NCI-H526 (cell line): ENCODE data around the gene NTRK1.

Experiments used
- DNase-seq, 2 experiments: peaks; one replicate each; lab custom pipeline; 2025; lab: John Stamatoyannopoulos, UW

The NTRK1 gene

DNA sequence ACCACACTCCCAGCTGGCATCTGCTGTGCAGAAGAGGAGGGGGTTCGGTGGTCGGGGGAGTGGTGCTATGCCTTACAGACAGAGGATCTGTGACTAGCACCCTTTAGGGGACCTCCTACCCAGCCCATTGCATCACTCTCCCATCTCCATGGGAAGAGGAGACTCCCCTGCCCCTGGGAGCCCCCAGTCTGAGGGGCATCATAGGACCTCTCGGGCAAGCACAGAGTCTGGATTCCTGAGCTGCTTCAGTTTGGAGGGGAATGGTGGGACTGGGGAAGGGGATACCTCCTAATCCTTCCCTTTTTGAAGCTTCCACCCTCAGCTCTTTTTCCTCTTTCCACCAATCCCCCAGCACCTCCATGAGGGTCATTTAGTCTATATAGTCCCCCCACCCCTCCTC, 3.1 kb upstream of the NTRK1 start:
- no peak for DNase-seq

GRCh38 chr1:156858555-156858956, 2.1 kb upstream of the NTRK1 start:
- no peak for DNase-seq

DNA sequence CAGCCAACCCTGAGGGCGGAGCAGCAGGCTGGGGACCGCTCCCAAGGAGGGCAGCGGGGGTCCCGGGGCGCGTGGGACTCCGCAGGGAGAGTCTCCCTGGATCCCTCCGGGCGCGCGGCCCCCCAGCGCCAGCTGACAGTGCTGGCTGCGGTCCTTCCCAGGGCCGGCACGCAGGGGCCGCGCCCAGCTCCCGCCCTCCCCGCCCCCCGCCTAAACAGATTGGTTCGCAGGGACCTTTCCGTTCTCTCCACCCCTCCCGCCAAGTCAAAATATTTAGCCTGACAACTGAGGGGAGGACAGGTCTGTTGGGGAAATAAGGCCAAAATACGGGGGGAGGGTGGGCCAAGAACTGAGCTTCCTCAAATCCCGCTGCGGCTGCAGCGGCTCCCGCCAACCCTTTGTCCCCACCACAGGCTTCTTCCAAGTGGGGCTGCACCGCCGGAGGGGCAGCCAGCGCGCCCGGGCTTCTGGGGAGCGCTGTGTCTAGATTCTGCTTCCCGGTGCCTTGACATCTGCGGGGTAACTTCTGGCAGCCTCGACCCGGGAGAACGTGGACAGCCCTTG, 1.6 kb upstream of the NTRK1 start, which contains the start of gene INSRR:
Gene INSRR (minus strand): TSS at position 159 of the 564 bp plus-strand sequence. CDS start 496 bp downstream, outside the sequence.
- DNase-seq = no peak

- peak; percentile 41 to 86 for DNase-seq
Observed at GRCh38 chr1:156859523-156860112, 1.0 kb upstream of the NTRK1 start.

- DNase-seq = peak in 1 of 2 experiments; percentile 86
Observed at GRCh38 chr1:156860113-156860627, 495 bp upstream of the NTRK1 start.

DNA sequence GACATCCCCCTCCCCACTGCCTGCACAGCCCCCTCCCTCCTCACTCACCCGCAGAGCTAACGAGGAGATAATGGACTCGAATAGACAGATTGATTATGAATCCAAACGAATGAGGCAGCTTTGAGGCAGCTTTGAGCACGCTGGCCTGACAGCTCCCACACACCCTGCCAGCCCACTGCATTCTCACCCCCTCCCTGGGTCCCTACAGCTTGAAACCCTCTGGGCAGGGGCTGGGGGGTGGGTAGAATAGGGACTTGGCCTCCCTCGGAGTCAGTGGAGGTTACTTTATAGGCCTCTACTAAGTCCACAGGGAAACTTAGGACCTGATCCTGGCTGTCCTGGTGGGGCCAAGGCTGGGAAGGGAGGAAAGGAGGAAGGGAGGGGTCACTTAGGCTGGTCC, 1.9 kb downstream of the NTRK1 start:
- DNase-seq = no peak

DNA sequence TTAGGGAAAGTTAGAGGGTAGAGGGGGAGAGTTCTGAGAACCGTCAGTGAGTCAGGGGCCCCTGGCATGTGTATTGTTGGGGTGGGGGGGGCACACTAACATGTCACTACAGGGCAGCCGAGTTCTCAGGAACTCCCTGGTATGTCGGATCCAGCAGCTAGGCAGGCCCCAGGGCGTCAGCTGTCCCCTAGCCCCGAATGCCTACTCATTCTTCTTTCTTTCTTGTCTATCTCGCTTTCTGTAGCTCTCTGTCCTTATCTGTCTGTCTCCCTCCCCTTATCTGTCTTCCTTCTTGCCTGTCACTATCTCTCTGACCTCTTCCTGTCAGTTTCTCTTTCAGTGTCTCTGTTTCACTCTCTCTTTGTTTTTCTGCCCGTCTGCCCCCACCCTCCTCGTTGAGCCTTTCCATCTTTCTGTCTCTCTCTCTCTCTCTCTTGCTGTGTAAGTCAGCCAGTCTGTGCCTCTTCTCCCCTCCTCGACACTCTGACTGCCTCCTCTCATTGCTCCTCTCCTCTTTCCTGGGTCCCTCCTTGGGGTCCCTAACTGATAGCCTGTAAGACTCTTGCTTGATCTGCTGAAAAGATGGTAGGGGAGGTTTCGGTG, 2.4 kb downstream of the NTRK1 start:
- DNase-seq = no peak

DNA sequence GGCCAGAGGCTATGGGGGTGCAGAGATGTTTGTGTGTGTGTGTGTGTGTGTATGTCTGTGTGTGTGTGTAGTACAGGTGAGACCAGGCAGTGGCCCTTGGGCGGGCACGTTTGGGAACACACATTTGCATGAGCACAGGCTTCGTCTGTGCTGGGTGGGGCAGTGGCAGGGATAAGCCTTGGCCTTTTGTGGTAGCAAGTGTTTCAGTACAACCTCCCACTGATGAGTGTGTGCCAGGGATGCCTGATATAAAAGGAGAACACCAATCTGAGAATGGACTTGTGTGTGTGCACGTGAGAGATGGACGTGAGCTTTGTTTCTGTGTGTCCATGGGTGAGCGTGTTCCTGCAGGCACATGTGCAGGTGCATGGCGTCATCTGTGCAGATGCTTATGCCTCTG, 3.0 kb downstream of the NTRK1 start:
- peak; percentile 34 to 79 for DNase-seq

DNA sequence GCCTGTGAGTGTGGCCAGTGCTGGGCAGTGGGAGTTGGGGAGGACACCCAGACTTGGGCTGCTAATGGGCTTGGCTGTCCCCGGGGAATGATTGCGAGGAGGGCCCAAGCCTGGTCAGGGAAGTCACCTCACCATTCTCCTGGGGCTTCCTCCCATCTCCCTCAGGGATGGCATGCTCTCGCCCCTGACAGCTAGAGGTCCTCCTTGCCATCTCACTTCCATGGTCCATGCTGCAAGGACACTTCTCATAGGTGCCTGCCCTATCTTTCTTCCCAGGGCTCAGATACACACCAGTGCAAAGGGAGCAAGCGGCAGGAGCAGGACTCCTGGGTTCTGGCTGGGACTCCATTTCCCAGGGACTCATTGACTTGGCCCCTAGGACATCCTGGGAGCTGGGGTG, 4.1 kb downstream of the NTRK1 start:
- peak in 1 of 2 experiments; percentile 39 for DNase-seq

DNA sequence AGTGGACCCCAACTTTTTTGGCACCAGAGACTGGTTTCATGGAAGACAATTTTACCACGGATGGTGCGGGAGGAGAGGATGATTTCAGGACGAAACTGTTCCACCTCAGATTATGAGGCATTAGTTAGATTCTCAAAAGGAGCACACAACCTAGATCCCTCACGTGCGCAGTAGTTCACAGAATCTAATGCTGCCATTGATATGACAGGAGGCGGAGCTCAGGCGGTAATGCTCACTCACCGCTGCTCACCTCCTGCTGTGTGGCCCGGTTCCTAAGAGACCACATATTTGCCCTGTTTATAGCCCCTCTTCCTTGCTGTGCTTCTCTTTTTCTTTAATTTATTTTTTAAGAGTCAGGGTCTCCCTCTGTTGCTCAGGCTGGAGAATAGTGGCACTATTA, 4.6 kb downstream of the NTRK1 start:
- no peak for DNase-seq

DNA sequence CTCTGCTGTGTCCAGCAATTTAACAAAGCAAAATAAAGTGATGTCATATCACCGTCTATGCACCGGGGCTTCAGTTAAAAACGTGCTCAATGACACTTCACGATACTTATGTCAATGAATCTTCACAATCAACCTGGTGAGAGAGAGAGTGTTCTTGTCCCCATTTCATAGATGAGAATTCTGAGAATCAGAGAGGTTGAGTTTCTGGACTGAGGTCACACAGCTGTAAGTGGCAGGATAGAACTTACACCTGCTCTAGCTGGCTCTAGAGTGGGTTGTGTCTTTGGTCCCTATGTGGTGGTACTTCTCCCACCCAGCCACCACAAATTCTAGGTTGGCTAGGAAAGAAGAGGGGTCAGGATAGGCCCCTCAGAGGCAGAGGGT, 5.2 kb downstream of the NTRK1 start:
- no peak for DNase-seq

GRCh38 chr1:156866249-156866909, 5.7 kb downstream of the NTRK1 start:
- DNase-seq = no peak

DNA sequence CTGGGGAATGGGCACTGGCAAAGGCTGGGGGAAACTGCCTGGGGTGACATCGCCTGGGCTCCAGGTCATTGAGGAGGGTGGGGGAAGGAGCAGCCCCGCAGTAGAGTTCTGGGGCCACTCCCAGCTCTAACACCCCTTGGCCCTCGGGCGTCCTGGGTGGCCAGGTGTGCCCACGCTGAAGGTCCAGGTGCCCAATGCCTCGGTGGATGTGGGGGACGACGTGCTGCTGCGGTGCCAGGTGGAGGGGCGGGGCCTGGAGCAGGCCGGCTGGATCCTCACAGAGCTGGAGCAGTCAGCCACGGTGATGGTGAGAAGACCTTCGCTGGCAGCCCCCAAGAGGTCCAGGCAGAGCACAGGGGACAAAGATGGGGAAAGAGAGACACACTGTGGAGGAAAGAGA, 7.7 kb downstream of the NTRK1 start:
- peak in 1 of 2 experiments; percentile 37 for DNase-seq

GRCh38 chr1:156869455-156869854, 8.8 kb downstream of the NTRK1 start:
- DNase-seq = no peak

DNA sequence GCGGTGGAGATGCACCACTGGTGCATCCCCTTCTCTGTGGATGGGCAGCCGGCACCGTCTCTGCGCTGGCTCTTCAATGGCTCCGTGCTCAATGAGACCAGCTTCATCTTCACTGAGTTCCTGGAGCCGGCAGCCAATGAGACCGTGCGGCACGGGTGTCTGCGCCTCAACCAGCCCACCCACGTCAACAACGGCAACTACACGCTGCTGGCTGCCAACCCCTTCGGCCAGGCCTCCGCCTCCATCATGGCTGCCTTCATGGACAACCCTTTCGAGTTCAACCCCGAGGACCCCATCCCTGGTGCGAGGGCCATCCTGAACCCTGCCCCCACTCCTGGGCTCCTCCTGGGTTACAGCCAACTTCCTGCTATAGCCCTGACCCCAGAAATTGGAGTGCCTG, 13.0 kb downstream of the NTRK1 start:
- DNase-seq = no peak

DNA sequence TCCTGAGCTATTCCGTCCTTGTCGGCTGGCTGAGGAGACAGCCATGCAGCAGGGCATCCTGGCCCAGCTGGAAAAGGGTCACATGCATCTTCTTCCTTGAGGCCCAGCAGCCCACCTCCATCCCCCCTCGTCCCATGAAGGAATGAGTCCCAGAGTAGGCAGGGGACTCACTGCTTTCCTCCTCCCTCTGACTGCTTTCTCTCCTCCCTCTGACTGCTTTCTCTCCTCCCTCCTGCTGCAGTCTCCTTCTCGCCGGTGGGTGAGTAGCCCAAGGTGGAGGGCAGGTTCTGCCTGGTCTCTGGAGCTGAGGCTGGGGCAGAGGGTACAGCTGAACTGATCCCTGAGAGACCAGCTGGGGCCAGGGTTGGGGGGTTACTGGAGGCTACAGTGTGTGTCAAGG, 13.5 kb downstream of the NTRK1 start:
- no peak for DNase-seq

DNA sequence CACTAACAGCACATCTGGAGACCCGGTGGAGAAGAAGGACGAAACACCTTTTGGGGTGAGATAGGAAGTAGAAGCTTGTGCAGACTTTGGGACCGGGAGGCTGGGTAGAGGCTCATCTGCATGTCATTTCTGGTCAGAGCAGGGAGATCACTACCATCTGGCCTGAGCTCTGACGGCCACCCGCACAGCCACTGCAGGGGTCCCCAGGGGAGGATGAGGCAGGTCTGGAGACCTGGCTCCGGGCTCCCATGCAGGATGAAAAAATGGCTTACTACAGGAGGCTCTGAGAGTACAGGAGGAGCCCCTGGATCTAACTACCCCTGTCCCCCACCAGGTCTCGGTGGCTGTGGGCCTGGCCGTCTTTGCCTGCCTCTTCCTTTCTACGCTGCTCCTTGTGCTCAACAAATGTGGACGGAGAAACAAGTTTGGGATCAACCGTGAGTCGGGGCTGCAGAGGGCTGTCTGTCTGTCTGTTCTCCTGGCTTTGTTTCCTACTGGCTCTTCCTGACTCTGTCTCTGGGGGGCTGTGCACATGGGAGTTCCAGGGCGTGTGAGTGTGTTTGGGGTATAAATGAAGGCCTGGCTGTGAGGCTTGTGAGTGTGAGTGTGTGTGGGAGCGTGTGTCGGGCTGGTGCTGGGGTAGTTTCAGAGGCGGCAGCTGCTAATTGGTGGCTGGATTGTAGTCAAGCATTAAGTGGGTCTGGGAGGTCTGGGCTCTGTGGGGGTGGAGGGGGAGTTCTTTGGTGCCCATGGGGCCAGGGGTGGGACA, 14.1 kb downstream of the NTRK1 start:
- no peak for DNase-seq

DNA sequence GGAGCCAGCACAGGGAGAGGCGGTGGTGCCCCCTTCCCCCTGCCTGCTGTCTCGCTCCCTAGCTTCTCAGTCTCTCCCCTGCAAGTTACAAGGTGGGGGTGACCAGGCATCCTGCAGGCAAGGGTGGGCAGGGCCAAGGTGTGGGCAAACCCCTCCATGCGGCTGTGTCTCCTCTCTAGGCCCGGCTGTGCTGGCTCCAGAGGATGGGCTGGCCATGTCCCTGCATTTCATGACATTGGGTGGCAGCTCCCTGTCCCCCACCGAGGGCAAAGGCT, 14.6 kb downstream of the NTRK1 start:
- no peak for DNase-seq

DNA sequence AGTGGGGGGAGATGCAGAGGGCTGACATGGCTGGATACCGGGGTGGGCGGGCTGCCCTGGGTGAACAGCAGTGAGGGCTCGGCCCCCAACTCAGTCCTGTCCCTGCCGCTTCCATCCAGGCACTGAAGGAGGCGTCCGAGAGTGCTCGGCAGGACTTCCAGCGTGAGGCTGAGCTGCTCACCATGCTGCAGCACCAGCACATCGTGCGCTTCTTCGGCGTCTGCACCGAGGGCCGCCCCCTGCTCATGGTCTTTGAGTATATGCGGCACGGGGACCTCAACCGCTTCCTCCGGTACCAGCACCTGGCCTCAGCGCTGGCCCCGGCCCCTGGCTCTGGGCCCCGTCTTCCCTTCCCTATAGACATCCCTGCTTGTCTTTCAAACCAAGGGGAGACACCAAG, 15.6 kb downstream of the NTRK1 start:
- no peak for DNase-seq

GRCh38 chr1:156877433-156878170, 16.9 kb downstream of the NTRK1 start:
- no peak for DNase-seq

GRCh38 chr1:156879876-156880275, 19.2 kb downstream of the NTRK1 start:
- no peak for DNase-seq

GRCh38 chr1:156880473-156880872, 19.8 kb downstream of the NTRK1 start:
- DNase-seq = no peak
